ENCODE results near the gene NECAB2.
"Not testable (repeated sequence)": the region's sequence is repeated elsewhere in the genome, so short reads cannot be mapped to it uniquely, and the experiment has no call there.

The NECAB2 gene

GRCh38 chr16:83946154-83946780, 21.8 kb upstream of the NECAB2 start:
- ChIA-PET POLR2A (ENCODE audit: low non-redundant PET) (no interaction called here), CTCF (no interaction called here)
- TF ChIP-seq CTCF (conservative IDR thresholded peaks at IDR 0.05; ENCODE audit: low read depth): no peak
- no peak overlapping the region for H3K27ac ChIP-seq
- DNase-seq (ENCODE audit: low spot score): no peak

GRCh38 chr16:83946781-83947566, 21.1 kb upstream of the NECAB2 start:
- no peak overlapping the region for H3K27ac ChIP-seq
- CTCF ChIA-PET: interaction anchor here (1.1 kb wide), 1 partner anchor 49 kb away, joined by 3 read pairs; no protein-coding TSS in a partner anchor
- DNase-seq (ENCODE audit: low spot score): no peak
- POLR2A ChIA-PET (ENCODE audit: low non-redundant PET): no interaction called here
- TF ChIP-seq CTCF (conservative IDR thresholded peaks at IDR 0.05; ENCODE audit: low read depth): no peak

GRCh38 chr16:83947642-83948234, 20.3 kb upstream of the NECAB2 start:
- TF ChIP-seq CTCF (conservative IDR thresholded peaks at IDR 0.05; ENCODE audit: low read depth): no peak
- no peak overlapping the region for H3K27ac ChIP-seq
- no peak for DNase-seq (ENCODE audit: low spot score)
- CTCF ChIA-PET: interaction anchor here (1.0 to 1.1 kb wide), 3 partner anchors 9 to 49 kb away, joined by 3 to 5 read pairs (median 3); no protein-coding TSS in a partner anchor
- POLR2A ChIA-PET (ENCODE audit: low non-redundant PET): no interaction called here

GRCh38 chr16:83948914-83949723, 18.9 kb upstream of the NECAB2 start:
- DNase-seq (ENCODE audit: low spot score): no peak
- ChIA-PET POLR2A (ENCODE audit: low non-redundant PET) (no interaction called here), CTCF (interaction anchor here (0.6 to 1.0 kb wide), 2 partner anchors 22 to 658 kb away, joined by 3 read pairs; no protein-coding TSS in a partner anchor)
- no peak overlapping the region for H3K27ac ChIP-seq
- no peak for TF ChIP-seq CTCF (conservative IDR thresholded peaks at IDR 0.05; ENCODE audit: low read depth)

- no peak for DNase-seq (ENCODE audit: low spot score)
- POLR2A ChIA-PET (ENCODE audit: low non-redundant PET): no interaction called here
- H3K27ac ChIP-seq: no peak overlapping the region
- no peak for TF ChIP-seq CTCF (conservative IDR thresholded peaks at IDR 0.05; ENCODE audit: low read depth)
- CTCF ChIA-PET: interaction anchor here (0.6 kb wide), 1 partner anchor 659 kb away, joined by 3 read pairs; no protein-coding TSS in a partner anchor
Measured at GRCh38 chr16:83949724-83950001, 18.4 kb upstream of the NECAB2 start.

GRCh38 chr16:83950862-83951399, 17.1 kb upstream of the NECAB2 start:
- peak overlapping the region; percentile 63 for H3K27ac ChIP-seq
- DNase-seq (ENCODE audit: low spot score); CTCF ChIA-PET; POLR2A ChIA-PET (ENCODE audit: low non-redundant PET): not testable (repeated sequence)
